GM19324 (cell line): ENCODE data around the gene SPHK1.

Experiments used
- ATAC-seq: cut with Tn5 transposase; IDR thresholded peaks from one replicate; pipeline ENCODE4 v1.9.1; 2021; ENCODE audit warnings: mild to moderate bottlenecking, moderate library complexity; ENCODE audit not compliant: unreplicated experiment, low FRiP score

The SPHK1 gene

GRCh38 chr17:76405607-76405966 is 21.2 kb downstream of the SPHK1 start:
- no peak for ATAC-seq

DNA sequence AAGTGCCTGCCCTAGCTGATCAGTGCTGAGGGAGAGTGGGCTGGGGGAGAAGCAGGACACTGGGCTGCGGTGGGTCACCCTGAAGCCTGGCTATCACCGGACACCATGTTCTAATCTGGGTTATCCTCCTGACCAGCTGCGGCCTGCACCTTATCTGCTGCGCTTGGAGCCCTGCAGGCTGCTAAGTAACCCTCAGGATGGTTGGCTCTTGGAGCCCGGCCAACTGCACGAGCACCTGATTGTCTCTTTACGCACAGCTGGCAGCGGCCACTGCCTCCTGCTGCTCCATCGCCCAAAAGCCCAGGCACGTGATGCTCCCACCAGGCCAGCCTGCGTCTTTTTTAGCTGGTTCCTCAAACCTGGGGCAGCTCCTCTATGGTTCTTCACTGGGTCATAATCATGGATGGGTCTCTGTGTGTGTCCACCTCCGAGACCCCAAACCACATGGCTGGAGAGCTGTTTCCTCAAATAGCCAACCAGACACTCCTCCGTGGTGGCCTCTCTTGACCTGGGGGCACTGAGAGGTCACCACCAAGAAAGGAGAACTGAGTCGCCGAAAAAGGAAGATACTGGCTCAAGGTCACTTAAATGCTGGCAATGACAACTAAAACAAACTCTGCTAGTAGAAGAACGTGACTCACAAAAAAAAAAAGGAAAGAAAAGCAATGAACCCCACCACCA is 21.7 kb downstream of the SPHK1 start:
- ATAC-seq: no peak

- no peak for ATAC-seq
Measured at GRCh38 chr17:76407509-76407908, 23.1 kb downstream of the SPHK1 start.

DNA sequence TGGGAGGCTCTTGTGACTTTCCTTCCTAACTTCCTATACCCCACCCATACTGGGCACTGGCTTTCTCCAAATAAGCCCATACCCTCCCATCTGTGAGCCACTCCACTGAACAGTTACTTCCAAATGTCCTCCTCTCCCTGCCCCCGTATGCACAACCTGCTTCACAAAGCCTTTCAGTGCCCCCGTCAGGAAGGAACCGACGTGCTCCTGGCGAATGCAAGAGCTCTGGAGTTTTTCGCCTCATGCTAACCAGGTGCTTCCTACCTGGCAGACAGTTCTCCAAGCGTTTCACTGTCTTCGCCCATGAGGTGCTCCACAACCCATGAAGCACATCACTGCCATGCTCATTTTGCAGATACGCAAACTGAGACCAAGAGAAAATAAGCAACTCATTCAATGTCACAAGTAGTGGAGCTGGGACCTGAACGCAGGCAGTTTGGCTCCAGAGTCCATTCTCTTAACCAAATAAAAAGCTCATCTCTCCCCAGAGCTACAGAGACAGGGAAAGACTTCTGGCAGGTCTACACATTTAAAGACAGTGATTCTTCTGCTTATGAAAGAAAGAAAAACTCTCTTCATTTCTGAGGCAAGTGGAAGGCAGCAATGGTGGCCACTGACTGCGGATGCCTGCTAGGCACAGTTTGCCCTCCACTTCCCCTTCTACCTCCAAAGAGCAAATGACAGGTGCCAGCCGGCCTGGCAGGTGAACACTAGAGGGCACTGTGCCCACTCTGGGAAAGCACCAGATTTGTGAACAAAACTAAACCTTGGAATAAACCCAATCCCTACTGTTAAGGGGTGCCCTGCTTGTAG is 23.8 kb downstream of the SPHK1 start:
- no peak for ATAC-seq

DNA sequence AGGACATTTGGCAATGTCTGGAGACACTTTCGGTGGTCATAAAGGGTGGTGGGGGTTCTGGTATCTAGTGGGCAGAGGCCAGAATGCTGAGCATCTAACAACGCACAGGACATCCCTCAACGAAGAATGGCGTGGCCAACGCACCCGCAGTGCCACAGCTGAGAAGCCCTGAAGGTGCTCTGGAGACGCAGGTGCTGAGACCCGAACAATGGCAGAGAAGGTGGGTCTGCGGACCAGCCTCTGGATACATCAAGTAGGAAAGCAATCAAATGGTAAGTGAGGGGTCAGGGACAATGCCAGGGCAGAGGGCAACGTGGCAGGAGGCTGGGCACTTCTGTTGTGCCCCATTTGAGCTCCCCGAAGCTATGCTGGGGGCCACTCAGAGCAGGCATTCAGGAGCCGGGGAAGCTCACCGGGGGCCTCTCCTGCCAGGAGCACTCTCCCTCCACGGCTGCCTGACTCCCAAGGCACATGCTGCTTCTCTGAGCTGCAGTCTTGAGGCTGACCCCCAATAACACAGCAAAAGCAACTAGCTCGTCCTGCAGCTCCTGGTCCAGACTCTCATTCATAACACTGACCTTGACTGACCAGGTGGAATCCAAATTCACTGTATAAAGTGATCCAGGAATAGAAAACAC is 26.0 kb downstream of the SPHK1 start:
- no peak for ATAC-seq

GRCh38 chr17:76411247-76411646 is 26.8 kb downstream of the SPHK1 start:
- no peak for ATAC-seq

DNA sequence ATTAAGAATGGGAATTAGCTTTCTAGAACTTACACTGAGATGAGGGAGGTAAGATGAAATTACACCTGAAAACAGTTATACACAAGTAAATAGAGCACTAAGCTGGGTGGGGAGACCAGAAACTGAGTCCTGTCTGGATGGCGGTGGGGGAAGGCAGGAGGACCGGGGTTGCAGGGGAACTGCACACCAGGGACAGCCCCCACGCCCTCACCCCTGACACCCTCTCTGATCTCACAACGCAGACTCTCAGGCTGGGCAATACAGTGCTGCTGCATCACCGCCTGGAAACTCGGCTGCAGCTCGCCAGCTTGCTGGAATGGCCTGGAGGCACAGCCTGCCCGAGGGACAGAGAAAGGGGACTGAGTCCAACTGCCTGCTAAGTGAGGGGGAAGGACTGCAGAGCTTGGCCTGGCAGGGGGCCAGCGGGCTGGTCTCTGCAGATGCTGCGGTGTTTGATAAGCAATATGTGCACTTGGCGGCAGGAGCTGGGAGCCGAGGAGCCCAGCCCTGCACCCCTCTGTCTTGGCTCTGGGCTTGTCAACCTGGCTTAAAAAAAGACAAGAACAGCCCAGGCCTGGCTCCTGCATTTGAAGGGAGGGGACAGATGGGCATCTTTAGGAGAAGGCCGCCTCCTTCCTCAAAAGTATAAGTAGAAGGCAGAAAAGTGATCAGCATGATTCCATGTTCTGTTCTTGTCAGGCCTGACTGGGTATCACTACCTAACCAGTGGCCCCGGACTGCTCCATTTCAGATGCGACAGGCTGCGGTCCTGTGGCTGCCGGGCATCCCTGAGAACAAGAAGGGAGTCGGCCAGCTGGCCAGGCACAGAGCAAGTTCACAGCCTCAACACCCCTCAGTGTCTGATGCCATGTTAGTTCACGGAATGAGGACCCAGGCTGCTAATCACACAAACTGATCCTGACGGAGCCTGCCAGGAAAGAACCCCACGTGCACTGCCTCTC is 30.2 kb downstream of the SPHK1 start:
- no peak for ATAC-seq

- no peak for ATAC-seq
Measured at GRCh38 chr17:76415786-76416185, 31.4 kb downstream of the SPHK1 start.

- ATAC-seq: no peak
Measured at GRCh38 chr17:76416457-76416856, 32.0 kb downstream of the SPHK1 start.

- ATAC-seq: no peak
Measured at GRCh38 chr17:76416899-76417298, 32.5 kb downstream of the SPHK1 start.

DNA sequence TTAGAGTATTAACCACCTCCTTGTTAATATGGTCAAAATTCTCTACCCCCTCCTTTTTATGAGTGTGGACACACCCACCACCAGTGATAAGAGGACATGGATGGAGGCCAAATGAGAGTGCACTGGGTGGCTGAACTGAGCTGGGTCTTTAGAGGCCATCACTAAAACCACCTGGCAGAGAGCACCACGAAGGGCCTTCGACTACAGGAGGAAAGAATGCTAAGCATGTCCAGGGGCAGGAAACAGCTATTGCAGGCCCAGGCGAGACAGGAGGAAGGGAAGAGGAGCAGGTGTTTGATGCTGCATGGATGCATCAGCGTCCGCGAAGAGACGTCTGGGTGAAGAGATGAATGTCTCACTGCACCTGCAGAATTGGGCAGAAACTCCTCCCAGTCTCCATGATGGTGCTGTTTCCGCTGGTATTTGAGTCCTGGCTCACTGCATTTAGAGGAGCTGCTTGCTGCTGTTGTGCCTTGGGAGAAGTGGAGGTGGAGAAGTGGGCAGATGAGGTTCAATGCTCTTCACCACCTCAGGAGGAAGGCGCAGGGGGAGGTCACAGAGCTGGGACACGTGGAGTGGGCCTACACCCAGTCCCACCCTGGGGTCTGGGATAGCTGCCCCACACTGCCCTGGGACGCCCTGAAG is 33.2 kb downstream of the SPHK1 start:
- ATAC-seq: no peak

DNA sequence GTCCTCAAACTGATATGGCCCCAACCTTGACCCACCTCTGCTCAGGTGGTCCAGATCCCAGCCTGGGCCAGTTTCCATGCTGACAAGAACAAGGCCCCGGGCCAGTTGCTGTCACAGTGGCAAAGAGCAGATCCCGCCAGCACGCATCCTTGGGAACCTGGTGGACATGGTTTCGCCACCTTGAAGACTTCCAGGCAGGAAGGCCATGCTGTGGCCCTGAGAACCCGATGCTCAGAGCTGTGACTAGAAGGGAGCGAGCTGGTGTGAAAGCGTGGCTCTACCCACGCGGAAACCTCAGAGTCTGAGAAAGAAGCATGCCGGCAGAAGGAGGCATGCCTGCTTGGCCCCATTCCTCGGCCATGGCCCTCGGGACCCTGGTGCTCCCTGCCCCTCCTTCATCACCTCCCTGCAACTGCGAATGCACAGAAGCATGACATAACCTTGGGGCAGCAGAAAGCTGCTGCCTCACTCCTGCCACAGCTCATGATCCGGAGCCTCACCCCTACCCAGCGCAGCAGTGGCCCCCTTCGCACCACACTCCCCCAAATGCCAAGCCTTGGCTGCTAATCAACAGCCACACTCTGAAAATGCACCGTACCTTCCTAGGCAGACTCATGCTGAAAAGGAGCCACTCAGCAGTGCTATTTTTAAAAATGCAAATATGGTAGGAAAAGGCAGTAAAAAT is 35.3 kb downstream of the SPHK1 start:
- no peak for ATAC-seq

DNA sequence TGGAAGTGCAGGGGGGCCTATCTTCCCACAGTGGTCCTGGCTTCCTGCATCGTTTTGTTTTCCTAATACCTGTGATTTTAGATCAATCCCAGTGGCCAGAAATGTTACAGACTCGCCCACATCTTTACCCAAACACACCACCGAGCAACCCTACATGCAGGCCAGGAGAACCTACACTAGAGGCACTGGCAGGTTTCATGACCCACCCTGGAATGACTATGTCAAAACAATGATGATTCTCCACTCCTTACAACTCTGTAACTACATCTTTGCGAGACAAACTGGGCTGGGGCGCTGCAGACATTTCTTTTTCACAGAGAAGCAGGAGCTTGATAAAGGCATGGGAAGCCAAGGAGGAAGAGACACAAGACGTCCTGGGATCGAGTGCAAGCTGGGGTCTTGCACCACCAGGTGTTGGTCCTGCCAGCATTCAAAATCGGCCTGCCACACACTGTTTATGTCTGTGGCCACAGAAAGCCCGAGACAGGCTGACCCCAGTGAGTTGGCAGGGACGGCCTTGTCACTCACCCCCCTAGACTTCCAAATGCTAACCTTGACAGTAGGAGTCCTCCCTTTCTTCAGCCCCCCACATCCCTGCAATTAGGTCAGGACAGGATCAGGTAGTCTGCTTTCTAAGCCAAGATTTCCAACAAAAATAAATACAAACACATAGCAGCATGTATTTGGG is 36.1 kb downstream of the SPHK1 start:
- ATAC-seq: no peak

DNA sequence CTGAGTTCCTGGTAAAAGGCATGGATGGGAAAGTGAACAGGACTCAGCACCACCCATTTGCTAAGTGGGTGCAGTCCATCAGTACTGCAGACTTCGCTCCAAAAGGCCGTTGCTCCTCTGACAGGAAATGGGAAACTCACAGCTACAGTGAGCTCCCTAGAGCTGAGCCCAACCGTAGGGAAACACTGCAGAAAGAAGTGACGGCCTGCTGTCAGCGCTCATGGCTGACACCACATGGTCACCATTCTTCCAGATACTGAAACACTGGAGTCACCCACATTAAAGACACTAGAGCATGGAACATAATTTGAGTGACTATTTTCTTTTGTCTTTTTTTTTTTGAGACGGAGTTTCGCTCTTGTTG is 36.6 kb downstream of the SPHK1 start:
- no peak for ATAC-seq

DNA sequence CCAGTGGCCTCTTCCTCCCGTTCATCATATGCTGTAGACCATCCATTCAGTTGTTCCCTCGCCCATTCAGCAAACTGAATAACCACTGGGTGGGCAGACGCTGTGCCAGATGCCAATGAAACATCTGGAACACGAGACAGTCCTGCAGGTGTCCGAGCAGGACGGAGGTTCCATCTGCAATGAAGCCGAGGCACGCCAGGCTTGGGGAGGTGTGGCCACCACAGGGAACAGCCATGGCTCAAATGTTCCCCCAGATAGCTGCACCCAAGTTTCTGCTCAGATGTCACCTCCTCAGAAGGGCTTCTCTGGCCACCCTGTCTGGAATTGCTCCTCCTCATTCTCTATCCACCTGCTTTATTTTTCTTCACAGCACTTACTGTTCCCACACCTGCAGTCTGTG is 38.0 kb downstream of the SPHK1 start:
- no peak for ATAC-seq

DNA sequence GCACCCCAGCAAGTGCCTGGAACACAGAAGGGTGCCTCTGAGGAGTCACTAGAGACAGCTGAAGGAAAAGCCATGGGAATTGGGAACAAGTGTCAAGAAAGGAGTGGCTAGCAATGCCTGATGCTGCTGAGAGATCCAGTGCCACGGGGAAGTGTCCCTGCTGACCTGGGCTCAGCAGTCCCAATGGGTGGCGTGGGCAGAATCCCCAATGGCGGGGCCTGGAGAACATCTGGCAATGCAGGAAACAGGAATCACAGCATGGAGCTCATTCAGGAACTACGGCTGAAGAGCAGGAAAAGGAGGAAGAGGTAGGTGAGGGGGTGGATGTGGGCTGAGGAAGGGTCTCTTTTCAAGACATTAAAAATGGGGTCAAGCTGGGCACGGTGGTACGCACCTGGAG is 38.5 kb downstream of the SPHK1 start:
- no peak for ATAC-seq

DNA sequence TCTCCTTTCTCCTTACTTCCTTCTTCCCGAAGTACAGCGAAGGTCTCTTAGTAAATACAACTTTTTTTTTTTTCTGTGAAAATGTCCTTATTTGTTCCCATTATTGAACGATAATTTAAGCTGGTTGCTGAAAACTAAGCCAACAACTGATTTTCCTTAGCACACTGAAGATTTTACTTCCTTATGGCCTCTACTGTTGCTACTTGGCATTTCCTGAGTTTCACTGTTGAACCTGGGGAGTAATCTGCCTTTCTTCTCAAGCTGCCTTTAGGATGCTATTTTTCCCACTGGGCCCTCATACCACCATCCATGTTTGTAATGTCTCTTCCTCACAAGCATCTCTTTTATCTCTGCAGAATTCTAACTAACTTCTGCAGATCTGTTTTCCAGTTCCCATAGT is 42.4 kb downstream of the SPHK1 start:
- ATAC-seq: no peak

DNA sequence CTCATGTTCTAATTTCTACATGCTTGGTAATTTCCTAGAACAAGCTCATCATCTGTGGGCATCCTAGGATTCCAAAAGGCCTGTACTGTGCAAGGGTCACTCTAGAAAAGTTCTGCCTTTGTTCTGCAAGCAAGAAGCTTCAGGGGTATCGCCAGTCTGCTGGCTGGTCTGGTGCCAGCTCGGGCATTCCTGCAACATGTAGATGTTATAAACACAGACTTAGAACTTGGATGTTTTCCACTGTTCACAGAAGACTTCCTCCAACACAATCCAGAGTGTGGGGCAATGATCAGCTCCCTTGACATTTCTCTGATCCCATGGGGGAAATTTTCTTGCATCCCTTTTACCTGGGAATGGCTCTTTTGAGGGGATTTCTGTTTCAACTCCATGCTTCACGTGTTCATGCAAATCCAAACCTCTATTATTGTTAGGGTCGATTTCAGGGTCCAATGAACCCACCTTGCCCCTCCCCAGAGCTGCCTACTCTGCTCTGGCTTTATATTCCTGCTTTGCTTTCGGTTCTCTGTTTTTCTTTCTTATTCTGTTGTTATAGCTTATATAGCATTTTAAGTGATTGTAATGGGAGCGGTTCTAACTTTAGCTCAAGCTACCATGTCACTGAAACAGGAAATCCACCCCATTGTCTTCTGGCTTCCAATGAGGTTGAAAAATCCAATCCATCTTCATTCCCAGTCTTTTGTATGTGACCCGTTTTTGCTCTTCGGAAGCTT is 43.3 kb downstream of the SPHK1 start:
- ATAC-seq: no peak
